ENCODE data around the gene LPGAT1. TPM values are rescaled to one million over a fixed set of nuclear protein-coding genes. Genes with fewer than 3 reads are reported as not detected.

LPGAT1 gene
- total and polyA plus RNA-seq, 2 of the 13 experiments (the other 11 are each of a cell fraction or from before 2014, with no cell fraction given): 12.1 to 48.3 TPM

DNA sequence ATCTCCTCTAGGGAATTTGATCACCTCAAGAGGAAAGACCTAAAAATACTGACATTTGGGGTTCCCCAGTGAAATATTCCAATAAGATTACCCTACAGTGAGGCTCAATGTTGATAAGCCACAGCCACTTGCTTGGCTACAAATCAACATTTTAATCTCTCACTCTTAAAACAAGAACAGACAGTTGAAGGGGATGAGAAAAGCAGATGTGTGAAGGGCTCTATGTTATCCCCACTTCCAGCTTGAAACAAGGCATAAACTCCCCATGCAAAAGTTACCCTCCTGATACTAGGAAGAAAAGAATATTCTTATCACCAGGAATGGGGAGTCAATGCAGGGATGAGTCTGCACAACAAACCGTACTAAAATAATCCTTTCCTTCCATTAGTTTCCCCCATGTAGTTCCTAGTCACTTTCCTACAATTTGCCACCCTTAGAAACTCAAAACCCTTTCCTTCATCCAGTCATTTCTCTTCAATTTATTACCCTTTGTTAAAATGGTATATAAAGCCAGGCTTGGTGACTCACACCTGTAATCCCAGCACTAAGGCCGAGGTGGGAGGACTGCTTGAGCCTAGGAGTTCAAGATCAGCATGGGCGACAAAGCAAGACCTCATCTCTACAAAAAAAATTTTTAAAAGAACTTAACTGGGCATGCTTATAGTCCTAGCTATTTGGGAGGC is 29.5 kb downstream of the LPGAT1 start:
- BruUV-seq (replicated peaks): no TSS peak
- in situ Hi-C loops (cut with HindIII; ENCODE audit: extremely low pct_ligation_motif_present, low pct_unique_long_range_greater_than_20kb) (no loop called here), intact Hi-C loops (cut with micrococcal nuclease; ENCODE audit: unreplicated experiment) (no loop called here)
- Histone ChIP-seq H3K27me3 (ENCODE audit: control insufficient read depth in 1 of 2, insufficient read depth in 2 of 2, low read length in 2 of 2) (no peaks in the 10 kb centered on the region), H3K9me3 (ENCODE audit: low read length) (no peaks in the 10 kb centered on the region), H3K9ac (ENCODE audit: insufficient read depth, low read depth, low read length) (no peak overlapping the region), H3K79me2 (ENCODE audit: insufficient read depth, low read length) (peaks cover 8% of the 10 kb centered on the region), H3K36me3 (replicated peaks in 1 of 2; ENCODE audit: control insufficient read depth in 1 of 2, insufficient read depth in 2 of 2, low read length in 2 of 2) (peaks cover 0 to 7% of the 10 kb centered on the region in 2 experiments; a peak in 2 of 5 replicates), H4K20me1 (ENCODE audit: insufficient read depth, low read length) (no peaks in the 10 kb centered on the region), H3K4me3 (replicated peaks in 1 of 3; ENCODE audit: insufficient read depth in 1 of 3, low read depth in 2 of 3, low read length in 3 of 3) (no peak overlapping the region), H2AFZ (ENCODE audit: low read length) (no peak overlapping the region), H3K4me2 (ENCODE audit: low read depth, low read length) (no peak overlapping the region), H3K27ac (ENCODE audit: extremely low read length, insufficient read depth, low read length) (no peak overlapping the region), H3K4me1 (ENCODE audit: insufficient read depth, low read length) (peaks cover 14% of the 10 kb centered on the region)
- WGBS (ENCODE audit: low lambda C conversion rate): 100% methylated on average over 3 of the region's 3 CpGs
- ChIA-PET CTCF (ENCODE audit: low intra/inter-chr PET ratio, low total read pairs) (no interaction called here), POLR2A (no interaction called here)
- DNase-seq (ENCODE audit: low spot score) (no peak), FAIRE-seq (no peak), ATAC-seq (no peak)
- TF ChIP-seq GATAD1 (CRISPR knock-in tag; IDR thresholded peaks at IDR 0.05) (no peak), AKNA (CRISPR knock-in tag; IDR thresholded peaks at IDR 0.05; ENCODE audit: borderline replicate concordance) (no peak), RBM39 (IDR thresholded peaks at IDR 0.05; ENCODE audit: low read depth, low read length, poor library complexity, severe bottlenecking) (no peak), U2AF2 (IDR thresholded peaks at IDR 0.05; ENCODE audit: low read depth, low read length) (no peak), CREBL2 (CRISPR knock-in tag; IDR thresholded peaks at IDR 0.05; ENCODE audit: borderline replicate concordance) (no peak), MTF2 (CRISPR knock-in tag; IDR thresholded peaks at IDR 0.05; ENCODE audit: borderline replicate concordance) (no peak), MXD4 (CRISPR knock-in tag; IDR thresholded peaks at IDR 0.05) (no peak), ARID2 (CRISPR knock-in tag; IDR thresholded peaks at IDR 0.05; ENCODE audit: borderline replicate concordance) (no peak)
- TF ChIP-seq, protein P1, sequence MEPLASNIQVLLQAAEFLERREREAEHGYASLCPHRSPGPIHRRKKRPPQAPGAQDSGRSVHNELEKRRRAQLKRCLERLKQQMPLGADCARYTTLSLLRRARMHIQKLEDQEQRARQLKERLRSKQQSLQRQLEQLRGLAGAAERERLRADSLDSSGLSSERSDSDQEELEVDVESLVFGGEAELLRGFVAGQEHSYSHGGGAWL (CRISPR knock-in tag; IDR thresholded peaks at IDR 0.05): no peak
- TF ChIP-seq, protein P2, sequence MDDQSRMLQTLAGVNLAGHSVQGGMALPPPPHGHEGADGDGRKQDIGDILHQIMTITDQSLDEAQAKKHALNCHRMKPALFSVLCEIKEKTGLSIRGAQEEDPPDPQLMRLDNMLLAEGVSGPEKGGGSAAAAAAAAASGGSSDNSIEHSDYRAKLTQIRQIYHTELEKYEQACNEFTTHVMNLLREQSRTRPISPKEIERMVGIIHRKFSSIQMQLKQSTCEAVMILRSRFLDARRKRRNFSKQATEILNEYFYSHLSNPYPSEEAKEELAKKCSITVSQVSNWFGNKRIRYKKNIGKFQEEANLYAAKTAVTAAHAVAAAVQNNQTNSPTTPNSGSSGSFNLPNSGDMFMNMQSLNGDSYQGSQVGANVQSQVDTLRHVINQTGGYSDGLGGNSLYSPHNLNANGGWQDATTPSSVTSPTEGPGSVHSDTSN (CRISPR knock-in tag; IDR thresholded peaks at IDR 0.05; ENCODE audit: borderline replicate concordance): no peak
- TF ChIP-seq, protein P3, sequence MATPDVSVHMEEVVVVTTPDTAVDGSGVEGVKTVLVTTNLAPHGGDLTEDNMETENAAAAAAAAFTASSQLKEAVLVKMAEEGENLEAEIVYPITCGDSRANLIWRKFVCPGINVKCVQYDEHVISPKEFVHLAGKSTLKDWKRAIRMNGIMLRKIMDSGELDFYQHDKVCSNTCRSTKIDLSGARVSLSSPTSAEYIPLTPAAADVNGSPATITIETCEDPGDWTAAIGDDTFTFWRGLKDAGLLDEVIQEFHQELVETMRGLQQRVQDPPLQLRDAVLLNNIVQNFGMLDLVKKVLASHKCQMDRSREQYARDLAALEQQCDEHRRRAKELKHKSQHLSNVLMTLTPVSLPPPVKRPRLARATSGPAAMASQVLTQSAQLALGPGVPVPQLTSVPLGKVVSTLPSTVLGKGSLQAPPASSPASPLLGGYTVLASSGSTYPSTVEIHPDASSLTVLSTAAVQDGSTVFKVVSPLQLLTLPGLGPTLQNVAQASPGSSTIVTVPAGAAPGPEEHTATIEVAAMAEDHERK (CRISPR knock-in tag; IDR thresholded peaks at IDR 0.05; ENCODE audit: low read depth): no peak
- TF ChIP-seq, protein P4, sequence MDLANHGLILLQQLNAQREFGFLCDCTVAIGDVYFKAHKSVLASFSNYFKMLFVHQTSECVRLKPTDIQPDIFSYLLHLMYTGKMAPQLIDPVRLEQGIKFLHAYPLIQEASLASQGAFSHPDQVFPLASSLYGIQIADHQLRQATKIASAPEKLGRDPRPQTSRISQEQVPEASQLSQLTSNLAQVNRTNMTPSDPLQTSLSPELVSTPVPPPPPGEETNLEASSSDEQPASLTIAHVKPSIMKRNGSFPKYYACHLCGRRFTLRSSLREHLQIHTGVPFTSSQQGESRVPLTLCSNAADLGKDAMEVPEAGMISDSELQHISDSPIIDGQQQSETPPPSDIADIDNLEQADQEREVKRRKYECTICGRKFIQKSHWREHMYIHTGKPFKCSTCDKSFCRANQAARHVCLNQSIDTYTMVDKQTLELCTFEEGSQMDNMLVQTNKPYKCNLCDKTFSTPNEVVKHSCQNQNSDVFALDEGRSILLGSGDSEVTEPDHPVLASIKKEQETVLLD (CRISPR knock-in tag; IDR thresholded peaks at IDR 0.05; ENCODE audit: low read depth): no peak

All from HepG2 (cell line).